HG03175 (cell line): Measurements from ENCODE around the gene DACH1.

Source experiments
- ATAC-seq: cut with Tn5 transposase; IDR thresholded peaks from one replicate; pipeline ENCODE4 v1.9.1; 2021; ENCODE audit warnings: mild to moderate bottlenecking, moderate library complexity; ENCODE audit not compliant: unreplicated experiment

The DACH1 gene

GRCh38 chr13:71632206-71632605 is 234.8 kb downstream of the DACH1 start:
- ATAC-seq: no peak

- no peak for ATAC-seq
Measured at GRCh38 chr13:71629167-71629566, 237.8 kb downstream of the DACH1 start.

- ATAC-seq: no peak
Measured at GRCh38 chr13:71626421-71627117, 240.4 kb downstream of the DACH1 start.

GRCh38 chr13:71625694-71626093 is 241.3 kb downstream of the DACH1 start:
- ATAC-seq: no peak

GRCh38 chr13:71624653-71625600 is 242.1 kb downstream of the DACH1 start:
- no peak for ATAC-seq

- no peak for ATAC-seq
Measured at GRCh38 chr13:71621174-71622124, 245.6 kb downstream of the DACH1 start.

GRCh38 chr13:71619096-71619495 is 247.9 kb downstream of the DACH1 start:
- ATAC-seq: no peak

- ATAC-seq: no peak
Measured at GRCh38 chr13:71618159-71618558, 248.8 kb downstream of the DACH1 start.

- ATAC-seq: no peak
Measured at GRCh38 chr13:71617265-71617664, 249.7 kb downstream of the DACH1 start.

- no peak for ATAC-seq
Measured at GRCh38 chr13:71613066-71613745, 253.8 kb downstream of the DACH1 start.

- ATAC-seq: no peak
Measured at GRCh38 chr13:71611292-71611691, 255.7 kb downstream of the DACH1 start.

- ATAC-seq: no peak
Measured at GRCh38 chr13:71610876-71611275, 256.1 kb downstream of the DACH1 start.

- ATAC-seq: no peak
Measured at GRCh38 chr13:71609271-71609670, 257.7 kb downstream of the DACH1 start.

GRCh38 chr13:71607575-71607974 is 259.4 kb downstream of the DACH1 start:
- ATAC-seq: no peak

- ATAC-seq: no peak
Measured at GRCh38 chr13:71606818-71607217, 260.2 kb downstream of the DACH1 start.

GRCh38 chr13:71605744-71606143 is 261.3 kb downstream of the DACH1 start:
- ATAC-seq: no peak

- ATAC-seq: no peak
Measured at GRCh38 chr13:71603255-71603654, 263.7 kb downstream of the DACH1 start.

GRCh38 chr13:71602344-71602743 is 264.7 kb downstream of the DACH1 start:
- ATAC-seq: no peak

GRCh38 chr13:71597150-71597549 is 269.9 kb downstream of the DACH1 start:
- no peak for ATAC-seq

GRCh38 chr13:71596116-71596515 is 270.9 kb downstream of the DACH1 start:
- no peak for ATAC-seq
